Thymus (tissue), 11 donors: ENCODE results near the gene C1QC. TPM values are rescaled to one million over a fixed set of nuclear protein-coding genes. Genes with fewer than 3 reads are reported as not detected.

Experiments used
- DNase-seq, 9 donors: peaks; one replicate each; pipeline ENCODE4 v3.0.0-alpha.2; 2013; ENCODE audit warnings: low spot score in 9 of 9, low read depth in 6 of 9, missing footprints in 1 of 9
- H3K27ac ChIP-seq, 2 donors: one replicate each; pipeline ENCODE4 v1.5.1; 2013; ENCODE audit warnings: control low read depth in 1 of 2, low read depth in 1 of 2, low read length in 1 of 2, mild to moderate bottlenecking in 1 of 2, moderate library complexity in 1 of 2
- H3K27me3 ChIP-seq, 2 donors: one replicate each; pipeline ENCODE4 v1.5.1; 2013; ENCODE audit warnings: low read length in 1 of 2; ENCODE audit not compliant: control insufficient read depth in 2 of 2, insufficient read depth in 1 of 2
- H3K36me3 ChIP-seq, 2 donors: one replicate each; pipeline ENCODE4 v1.5.1; 2013; ENCODE audit warnings: low read length in 1 of 2, mild to moderate bottlenecking in 1 of 2, moderate library complexity in 1 of 2; ENCODE audit not compliant: control insufficient read depth in 2 of 2, insufficient read depth in 2 of 2
- H3K4me1 ChIP-seq, 2 donors: one replicate each; pipeline ENCODE4 v1.5.1; 2013; ENCODE audit warnings: low read length in 2 of 2; ENCODE audit not compliant: control insufficient read depth in 2 of 2, insufficient read depth in 2 of 2
- H3K4me3 ChIP-seq, 2 donors: one replicate each; pipeline ENCODE4 v1.5.1; 2013; ENCODE audit warnings: low read length in 2 of 2, control low read depth in 1 of 2, mild to moderate bottlenecking in 1 of 2
- H3K9me3 ChIP-seq, 2 donors: one replicate each; pipeline ENCODE4 v1.5.1; 2013; ENCODE audit warnings: low read length in 1 of 2, mild to moderate bottlenecking in 1 of 2; ENCODE audit not compliant: control insufficient read depth in 2 of 2, insufficient read depth in 1 of 2
- WGBS: extraction: QIAGEN DNeasy Blood & Tissue Kit; methylation state at CpG from one replicate; pipeline ENCODE4 v1.1.7; 2013; 5-methylcytosine and 5-hydroxymethylcytosine counted together
- polyA plus RNA-seq: library from polyadenylated mRNA; stranded (reverse); fragments of 200-250 nt; gene quantifications from one replicate; pipeline ENCODE4 v1.2.3, GENCODE V29; 2013
- total RNA-seq: library from RNA; stranded (reverse); fragments of 120-200 nt; gene quantifications from one replicate; pipeline ENCODE4 v1.2.4, GENCODE V29; 2013
- donor health status: healthy.

Gene C1QC
- total and polyA plus RNA-seq, 2 donors: 83.0 to 129 TPM

DNA sequence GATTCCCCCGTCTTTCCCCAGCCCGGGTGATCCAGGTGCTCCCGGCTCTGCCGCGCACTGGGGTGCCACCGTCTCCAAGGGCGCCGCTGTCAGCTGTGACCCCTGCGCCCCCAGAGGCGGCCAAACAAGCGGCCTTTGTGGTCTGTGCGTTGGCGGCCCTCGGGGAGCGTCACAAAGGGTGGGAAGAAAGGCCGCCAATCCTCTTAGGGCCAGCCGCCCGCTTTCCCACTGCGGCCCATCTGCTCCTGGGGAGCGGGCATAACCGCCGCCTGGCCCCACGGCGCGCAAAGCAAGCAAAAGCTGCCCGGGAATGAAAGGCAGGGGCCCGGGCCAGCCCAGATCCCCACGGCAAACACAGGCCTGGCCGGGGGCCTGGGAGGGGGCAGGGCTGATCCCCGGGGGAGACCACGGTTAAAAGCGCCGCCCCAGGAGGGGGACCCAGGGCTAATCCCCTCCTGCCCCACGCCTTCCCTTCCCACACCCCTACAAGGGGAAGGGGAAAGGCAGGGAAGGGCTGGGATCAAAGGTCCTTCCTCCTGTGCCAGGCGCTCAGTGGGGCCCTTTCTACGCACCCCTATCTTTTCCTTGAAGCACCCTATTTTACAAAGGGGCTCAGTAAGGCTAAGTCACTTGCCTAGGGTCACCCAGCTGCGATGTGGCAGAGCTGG is 33.6 kb downstream of the C1QC start:
- WGBS: 82% methylated on average over 37 of the region's 37 CpGs
- H3K36me3 ChIP-seq: no peaks in the 10 kb centered on the region
- DNase-seq: no peak
- no peaks in the 10 kb centered on the region for H3K4me1 ChIP-seq
- H3K9me3 ChIP-seq: no peaks in the 10 kb centered on the region
- no peak overlapping the region for H3K4me3 ChIP-seq
- H3K27ac ChIP-seq: no peak overlapping the region
- H3K27me3 ChIP-seq: peaks cover 2 to 14% of the 10 kb centered on the region in 2 donors

DNA sequence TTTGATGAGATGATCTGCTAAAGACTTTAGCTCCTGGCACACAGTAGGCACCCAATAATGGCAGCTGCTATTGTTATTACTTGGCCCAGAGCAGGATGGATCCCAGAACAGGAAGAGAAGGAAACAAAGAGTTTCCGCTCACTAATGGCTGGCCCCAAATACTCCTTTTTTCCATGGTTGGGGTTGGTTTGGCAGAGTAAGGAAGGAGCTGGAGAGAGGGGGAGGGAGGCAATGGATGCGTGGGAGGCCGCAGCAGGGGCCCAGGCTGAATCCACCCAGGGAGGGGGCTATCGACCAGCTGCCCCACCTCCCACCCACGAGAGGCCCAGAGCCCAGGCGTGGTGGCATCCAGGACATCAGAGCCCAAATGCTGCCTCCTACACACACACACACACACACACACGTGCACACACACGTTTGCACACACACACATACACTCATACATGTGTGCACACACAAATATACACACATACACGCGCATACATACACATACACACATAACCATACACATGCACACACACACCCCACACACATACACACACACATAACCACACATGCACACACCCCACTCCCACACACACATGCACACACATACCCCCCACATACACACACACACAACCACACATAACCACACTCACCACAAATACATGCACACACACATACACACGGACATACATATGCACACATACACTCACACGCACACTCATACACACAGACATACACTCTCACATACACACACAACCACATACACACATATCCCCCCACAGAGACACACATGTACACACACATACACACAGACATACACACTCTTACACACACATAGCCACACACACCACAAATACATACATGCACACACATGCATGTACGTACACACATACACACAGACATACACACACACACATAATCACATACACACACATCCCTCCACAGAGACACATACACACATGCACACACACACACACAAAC is 34.8 kb downstream of the C1QC start:
- no peaks in the 10 kb centered on the region for H3K9me3 ChIP-seq
- H3K27me3 ChIP-seq: peaks cover 2 to 9% of the 10 kb centered on the region in 2 donors
- H3K4me1 ChIP-seq: no peaks in the 10 kb centered on the region
- no peak for DNase-seq
- no peak overlapping the region for H3K27ac ChIP-seq
- 92% methylated on average over 13 of the region's 13 CpGs for WGBS
- no peak overlapping the region for H3K4me3 ChIP-seq
- H3K36me3 ChIP-seq: no peaks in the 10 kb centered on the region

DNA sequence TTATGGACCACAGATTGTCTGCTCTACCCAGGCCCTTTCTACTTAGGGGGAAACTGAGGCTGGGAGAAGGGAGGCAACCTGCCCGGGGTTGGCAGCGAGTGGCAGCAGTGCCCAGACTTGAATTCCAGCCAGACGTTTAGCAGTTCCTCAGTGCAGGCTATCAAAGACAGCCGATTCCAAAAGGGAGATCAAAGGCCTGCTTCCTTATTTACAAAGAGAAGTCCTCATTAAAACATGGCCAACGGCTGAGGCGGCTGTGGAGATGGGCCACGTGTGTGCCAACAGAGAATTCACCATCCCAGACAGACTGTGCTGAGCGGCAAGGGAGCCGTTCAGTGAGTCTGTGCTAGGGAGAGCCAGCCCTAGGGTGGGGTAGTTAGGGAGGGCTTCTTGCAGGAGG is 37.3 kb downstream of the C1QC start:
- H3K27me3 ChIP-seq: peaks cover 0 to 2% of the 10 kb centered on the region in 2 donors
- no peak for DNase-seq
- H3K4me1 ChIP-seq: no peaks in the 10 kb centered on the region
- no peak overlapping the region for H3K4me3 ChIP-seq
- 83% methylated on average over 9 of the region's 9 CpGs for WGBS
- no peaks in the 10 kb centered on the region for H3K9me3 ChIP-seq
- H3K36me3 ChIP-seq: no peaks in the 10 kb centered on the region
- H3K27ac ChIP-seq: no peak overlapping the region

DNA sequence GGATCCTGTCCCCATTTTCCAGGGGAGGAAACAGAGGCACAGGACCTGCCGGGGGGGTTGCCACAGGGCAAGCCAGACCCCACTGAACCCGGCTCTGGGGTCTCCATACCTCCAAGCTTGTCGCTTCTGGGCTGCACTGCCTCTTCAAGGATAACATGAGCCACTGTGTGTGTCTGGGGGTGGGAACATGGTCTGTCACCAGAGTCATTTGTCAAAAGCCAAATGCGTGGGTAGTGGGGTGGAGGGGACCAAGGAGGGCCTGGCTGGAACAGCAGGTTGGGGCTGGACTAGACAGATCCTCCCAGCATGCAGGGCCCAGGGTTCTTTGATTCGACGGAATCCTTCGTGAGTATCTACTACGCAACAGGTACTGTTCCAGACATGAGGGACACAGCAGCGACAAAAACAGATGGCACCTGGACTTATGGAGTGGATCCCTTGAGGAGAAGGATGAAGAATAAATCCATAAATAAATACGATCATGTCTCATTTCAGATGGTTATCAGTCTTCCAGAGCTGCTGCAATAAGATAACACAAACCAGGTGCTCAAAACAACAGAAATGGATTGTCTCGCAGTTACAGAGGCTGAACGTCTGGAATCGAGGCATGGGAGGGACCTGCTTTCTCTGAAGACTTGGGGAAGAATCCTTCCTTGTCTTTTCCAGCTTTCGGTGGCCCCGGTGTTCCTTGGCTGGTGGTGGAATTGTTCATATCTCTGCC is 38.3 kb downstream of the C1QC start:
- H3K4me1 ChIP-seq: no peaks in the 10 kb centered on the region
- no peak for DNase-seq
- WGBS: 86% methylated on average over 15 of the region's 15 CpGs
- no peak overlapping the region for H3K27ac ChIP-seq
- no peaks in the 10 kb centered on the region for H3K9me3 ChIP-seq
- H3K4me3 ChIP-seq: no peak overlapping the region
- H3K27me3 ChIP-seq: peaks cover 0 to 2% of the 10 kb centered on the region in 2 donors
- no peaks in the 10 kb centered on the region for H3K36me3 ChIP-seq

DNA sequence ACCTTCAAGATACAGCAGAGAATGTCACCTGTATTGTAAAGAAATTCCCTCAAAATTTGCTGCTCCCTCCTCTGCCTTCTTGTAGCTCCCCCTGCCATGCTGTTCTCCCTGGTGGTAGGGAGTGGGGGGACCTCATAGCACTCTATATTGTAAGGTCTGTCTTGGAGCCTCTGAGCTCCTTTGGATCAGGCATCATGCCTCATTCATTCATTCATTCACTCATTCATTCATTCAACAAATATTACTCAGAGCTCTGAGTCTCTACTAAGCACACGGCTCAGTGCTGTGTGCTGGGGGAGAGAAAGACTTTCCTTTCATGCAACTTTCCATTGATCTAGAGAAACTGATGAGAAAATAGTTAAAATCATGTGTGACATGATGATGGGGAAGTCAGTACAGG is 40.1 kb downstream of the C1QC start:
- 91% methylated on average over 1 of the region's 1 CpG for WGBS
- H3K4me3 ChIP-seq: no peak overlapping the region
- H3K36me3 ChIP-seq: no peaks in the 10 kb centered on the region
- peaks cover 0 to 2% of the 10 kb centered on the region in 2 donors for H3K27me3 ChIP-seq
- no peaks in the 10 kb centered on the region for H3K4me1 ChIP-seq
- no peaks in the 10 kb centered on the region for H3K9me3 ChIP-seq
- H3K27ac ChIP-seq: no peak overlapping the region
- DNase-seq: no peak

DNA sequence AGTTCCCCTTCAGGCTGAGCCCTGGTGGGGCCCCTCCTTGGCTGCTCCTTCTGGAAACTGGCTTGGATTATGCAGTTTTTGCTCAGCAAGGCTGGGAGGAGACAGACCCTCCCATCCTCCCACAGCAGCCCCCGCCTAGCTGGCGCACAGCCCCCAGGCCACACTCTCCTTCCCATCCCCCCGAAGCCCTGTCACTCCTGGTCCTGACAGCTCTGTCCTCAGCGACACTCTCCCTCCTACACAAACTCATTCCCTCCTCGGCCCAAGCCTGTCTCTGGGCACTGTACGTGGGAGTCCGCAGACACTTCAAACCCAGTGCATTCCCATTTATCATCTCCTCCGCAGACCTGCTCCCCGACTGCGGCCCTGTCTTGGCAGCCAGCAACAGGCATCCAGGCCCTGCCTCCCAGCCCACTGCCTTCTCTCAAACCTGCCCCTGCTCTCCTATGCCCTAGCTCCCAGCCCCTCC is 42.2 kb downstream of the C1QC start:
- Histone ChIP-seq H3K4me1 (no peaks in the 10 kb centered on the region), H3K27me3 (peaks cover 0 to 4% of the 10 kb centered on the region in 2 donors), H3K4me3 (no peak overlapping the region), H3K36me3 (no peaks in the 10 kb centered on the region), H3K27ac (no peak overlapping the region), H3K9me3 (no peaks in the 10 kb centered on the region)
- 90% methylated on average over 10 of the region's 10 CpGs for WGBS
- no peak for DNase-seq

DNA sequence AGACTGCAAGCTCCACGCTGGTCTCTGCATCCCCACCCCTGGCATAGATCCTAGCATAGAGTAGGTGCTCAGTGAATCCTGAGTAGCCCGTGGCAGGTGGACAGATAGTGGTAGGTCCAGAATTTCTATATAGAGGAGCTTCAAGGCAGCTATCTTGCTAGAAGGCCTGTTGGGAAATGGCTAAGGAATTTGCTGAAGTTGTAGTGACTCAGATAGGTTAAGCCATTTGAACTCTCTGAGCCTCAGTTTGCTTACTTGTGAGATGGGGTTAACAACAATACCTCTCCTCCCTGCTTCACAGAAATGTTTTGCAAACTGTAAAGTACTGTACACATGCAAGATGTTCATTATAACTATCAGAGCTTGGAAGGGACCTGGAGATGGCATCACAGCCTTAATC is 43.8 kb downstream of the C1QC start:
- peaks cover 0 to 4% of the 10 kb centered on the region in 2 donors for H3K27me3 ChIP-seq
- DNase-seq: no peak
- H3K4me3 ChIP-seq: no peak overlapping the region
- no peaks in the 10 kb centered on the region for H3K4me1 ChIP-seq
- no peaks in the 10 kb centered on the region for H3K36me3 ChIP-seq
- 91% methylated on average over 2 of the region's 2 CpGs for WGBS
- no peaks in the 10 kb centered on the region for H3K9me3 ChIP-seq
- H3K27ac ChIP-seq: no peak overlapping the region

DNA sequence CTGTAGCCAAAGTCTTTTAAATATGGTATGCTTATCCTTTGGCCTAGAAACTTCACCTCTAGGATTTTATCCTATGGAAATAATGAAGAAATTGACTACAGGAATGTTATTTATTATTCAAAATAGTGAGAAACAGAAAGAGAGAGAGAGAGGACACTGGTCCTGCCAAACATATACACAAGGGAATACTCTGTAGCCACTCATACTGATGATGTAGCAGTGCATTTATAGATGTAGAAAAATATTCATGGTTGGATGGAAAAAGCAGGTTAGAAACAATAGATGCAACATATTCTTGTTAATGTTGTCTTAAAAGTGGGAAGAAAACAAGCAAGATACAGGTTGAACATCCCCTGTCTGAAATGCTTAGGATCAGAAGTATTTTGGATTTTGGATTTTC is 45.0 kb downstream of the C1QC start:
- Histone ChIP-seq H3K9me3 (no peaks in the 10 kb centered on the region), H3K4me1 (no peaks in the 10 kb centered on the region), H3K4me3 (no peak overlapping the region), H3K27me3 (peaks cover 0 to 4% of the 10 kb centered on the region in 2 donors), H3K27ac (no peak overlapping the region), H3K36me3 (no peaks in the 10 kb centered on the region)
- no peak for DNase-seq

DNA sequence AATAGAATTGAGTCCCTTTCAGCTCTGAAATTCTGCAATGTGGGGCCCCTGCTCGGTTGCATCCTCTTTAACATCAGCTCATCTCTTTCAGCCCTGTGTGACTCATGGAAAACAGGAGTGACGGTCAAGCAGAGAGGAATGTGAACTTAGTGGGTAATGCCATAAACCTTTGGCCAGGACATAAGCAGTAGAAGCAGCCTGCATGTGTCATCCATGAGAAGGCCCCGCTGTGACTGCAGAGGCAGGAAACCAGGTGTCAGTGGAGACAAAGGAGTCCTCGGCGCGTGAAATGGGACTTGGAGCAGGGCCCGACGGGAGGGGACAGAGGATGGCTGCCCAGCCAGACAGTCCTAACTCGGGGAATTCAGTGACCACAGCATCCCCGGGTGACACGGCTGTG is 46.1 kb downstream of the C1QC start:
- Histone ChIP-seq H3K9me3 (no peaks in the 10 kb centered on the region), H3K4me3 (no peak overlapping the region), H3K4me1 (no peaks in the 10 kb centered on the region), H3K36me3 (no peaks in the 10 kb centered on the region), H3K27ac (no peak overlapping the region), H3K27me3 (peaks cover 0 to 4% of the 10 kb centered on the region in 2 donors)
- DNase-seq: no peak
- WGBS: 90% methylated on average over 11 of the region's 11 CpGs
